OCI-LY3 (cell line): ENCODE data around the gene SENP6.
"Not testable (repeated sequence)": the region's sequence is repeated elsewhere in the genome, so short reads cannot be mapped to it uniquely, and the experiment has no call there.

Source experiments
- H2AFZ ChIP-seq: fragments of 200-600, 300-600 bp; shearing (Covaris generic); 2 replicates; pipeline ENCODE4 v1.6.0; 2014; ENCODE audit warnings: antibody characterized with exemption, low read depth, low read length
- H3K27ac ChIP-seq: fragments of 200-600, 300-600 bp; sonication (generic); 2 replicates; pipeline ENCODE4 v1.5.1; 2014; ENCODE audit warnings: mild to moderate bottlenecking, low read length, moderate library complexity, mixed read lengths
- H3K27me3 ChIP-seq: fragments of 200-600, 300-600 bp; sonication (generic); 2 replicates; pipeline ENCODE4 v1.6.1; 2014; ENCODE audit warnings: low read depth, low read length, mixed read lengths
- H3K36me3 ChIP-seq: fragments of 200-600, 300-600 bp; sonication (generic); replicated peaks from 2 replicates; pipeline ENCODE3; 2014; ENCODE audit warnings: low read depth, low read length, mixed read lengths
- H3K4me1 ChIP-seq: fragments of 300-600, 200-600 bp; sonication (generic); 2 replicates; pipeline ENCODE4 v1.6.1; 2014; ENCODE audit warnings: low read length, mixed read lengths
- H3K4me2 ChIP-seq: fragments of 200-600, 300-600 bp; sonication (generic); 2 replicates; pipeline ENCODE4 v1.6.1; 2014; ENCODE audit warnings: low read length, mixed read lengths
- H3K4me3 ChIP-seq: fragments of 300-600, 200-600 bp; sonication (generic); 2 replicates; pipeline ENCODE4 v1.5.1; 2014; ENCODE audit warnings: antibody characterized with exemption, mild to moderate bottlenecking, low read length, moderate library complexity
- H3K79me2 ChIP-seq: fragments of 300-600, 200-600 bp; shearing (Covaris generic); 2 replicates; pipeline ENCODE4 v1.6.1; 2014; ENCODE audit warnings: mild to moderate bottlenecking, low read length, mixed read lengths
- H3K9ac ChIP-seq: fragments of 300-600, 200-600 bp; shearing (Covaris generic); 2 replicates; pipeline ENCODE4 v1.6.0; 2014; ENCODE audit warnings: mild to moderate bottlenecking, low read length, moderate library complexity
- H3K9me3 ChIP-seq: fragments of 200-600, 300-600 bp; shearing (Covaris generic); 2 replicates; pipeline ENCODE4 v1.6.1; 2014; ENCODE audit warnings: low read length, mixed read lengths; ENCODE audit not compliant: insufficient read depth
- H4K20me1 ChIP-seq: fragments of 200-600, 300-600 bp; sonication (generic); 2 replicates; pipeline ENCODE4 v1.6.1; 2016; ENCODE audit warnings: low read length, mixed read lengths; ENCODE audit not compliant: insufficient read depth
- EZH2phosphoT487 ChIP-seq: fragments of 200-600 bp; shearing (Covaris generic); IDR thresholded peaks from 2 replicates; pipeline ENCODE4 v1.6.1; 2018; ENCODE audit warnings: antibody characterized with exemption, mixed run types, low read depth
- TF ChIP-seq, protein P1 (sequence below): fragments of 200-600, 300-600 bp; sonication (generic); IDR thresholded peaks from 2 replicates; pipeline ENCODE4 v1.5.1; 2014; ENCODE audit warnings: antibody characterized with exemption, low read length, low read depth

Gene SENP6

DNA sequence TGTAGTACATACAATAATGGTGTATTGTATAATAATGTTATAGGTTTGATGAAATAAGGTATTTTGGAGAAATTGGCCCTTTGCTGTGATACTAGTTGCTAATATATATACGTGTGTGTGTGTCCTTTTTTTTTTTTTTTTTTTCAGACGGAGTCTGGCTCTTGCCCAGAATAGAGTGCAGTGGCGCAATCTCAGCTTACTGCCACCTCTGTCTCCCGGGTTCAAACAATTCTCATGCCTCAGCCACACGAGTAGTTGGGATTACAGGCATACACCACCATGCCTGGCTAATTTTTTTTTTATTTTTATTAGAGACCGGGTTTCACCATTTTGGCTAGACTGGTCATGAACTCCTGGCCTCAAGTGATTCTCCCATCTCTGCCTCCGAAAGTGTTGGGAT lies 23.3 kb downstream of the SENP6 start:
- H3K36me3 ChIP-seq: peaks cover 20% of the 10 kb centered on the region
- H3K79me2 ChIP-seq: peaks cover 53% of the 10 kb centered on the region
- no peaks in the 10 kb centered on the region for H3K9me3 ChIP-seq
- no peak overlapping the region for H3K4me2 ChIP-seq
- no peak overlapping the region for H3K4me3 ChIP-seq
- H2AFZ ChIP-seq: no peak overlapping the region
- no peak overlapping the region for H3K9ac ChIP-seq
- no peak overlapping the region for H3K27ac ChIP-seq
- TF ChIP-seq EZH2phosphoT487: no peak
- TF ChIP-seq, protein P1, sequence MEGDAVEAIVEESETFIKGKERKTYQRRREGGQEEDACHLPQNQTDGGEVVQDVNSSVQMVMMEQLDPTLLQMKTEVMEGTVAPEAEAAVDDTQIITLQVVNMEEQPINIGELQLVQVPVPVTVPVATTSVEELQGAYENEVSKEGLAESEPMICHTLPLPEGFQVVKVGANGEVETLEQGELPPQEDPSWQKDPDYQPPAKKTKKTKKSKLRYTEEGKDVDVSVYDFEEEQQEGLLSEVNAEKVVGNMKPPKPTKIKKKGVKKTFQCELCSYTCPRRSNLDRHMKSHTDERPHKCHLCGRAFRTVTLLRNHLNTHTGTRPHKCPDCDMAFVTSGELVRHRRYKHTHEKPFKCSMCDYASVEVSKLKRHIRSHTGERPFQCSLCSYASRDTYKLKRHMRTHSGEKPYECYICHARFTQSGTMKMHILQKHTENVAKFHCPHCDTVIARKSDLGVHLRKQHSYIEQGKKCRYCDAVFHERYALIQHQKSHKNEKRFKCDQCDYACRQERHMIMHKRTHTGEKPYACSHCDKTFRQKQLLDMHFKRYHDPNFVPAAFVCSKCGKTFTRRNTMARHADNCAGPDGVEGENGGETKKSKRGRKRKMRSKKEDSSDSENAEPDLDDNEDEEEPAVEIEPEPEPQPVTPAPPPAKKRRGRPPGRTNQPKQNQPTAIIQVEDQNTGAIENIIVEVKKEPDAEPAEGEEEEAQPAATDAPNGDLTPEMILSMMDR: no peak
- no peaks in the 10 kb centered on the region for H3K4me1 ChIP-seq
- H3K27me3 ChIP-seq: no peaks in the 10 kb centered on the region
- H4K20me1 ChIP-seq: peaks cover 25% of the 10 kb centered on the region

DNA sequence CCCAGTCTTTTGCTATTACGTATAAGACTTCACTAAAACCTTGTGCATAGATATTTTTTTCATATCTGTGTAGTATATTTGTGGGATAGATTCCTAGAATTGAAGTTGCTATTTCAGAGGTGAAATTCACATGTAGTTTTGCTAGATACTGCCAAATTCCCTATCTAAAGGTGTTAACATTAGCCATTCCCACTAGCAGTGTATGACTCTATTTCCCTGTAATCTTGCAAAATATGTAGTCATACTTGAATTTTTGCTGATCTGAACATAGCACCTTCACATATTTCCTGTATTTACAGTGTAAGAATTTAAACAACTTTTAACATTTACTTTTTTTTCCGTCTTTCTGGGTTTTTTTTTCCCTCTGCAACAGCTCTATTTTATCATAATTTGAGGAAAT lies 24.9 kb downstream of the SENP6 start:
- Histone ChIP-seq H3K79me2 (peaks cover 47% of the 10 kb centered on the region), H3K9me3 (no peaks in the 10 kb centered on the region)

DNA sequence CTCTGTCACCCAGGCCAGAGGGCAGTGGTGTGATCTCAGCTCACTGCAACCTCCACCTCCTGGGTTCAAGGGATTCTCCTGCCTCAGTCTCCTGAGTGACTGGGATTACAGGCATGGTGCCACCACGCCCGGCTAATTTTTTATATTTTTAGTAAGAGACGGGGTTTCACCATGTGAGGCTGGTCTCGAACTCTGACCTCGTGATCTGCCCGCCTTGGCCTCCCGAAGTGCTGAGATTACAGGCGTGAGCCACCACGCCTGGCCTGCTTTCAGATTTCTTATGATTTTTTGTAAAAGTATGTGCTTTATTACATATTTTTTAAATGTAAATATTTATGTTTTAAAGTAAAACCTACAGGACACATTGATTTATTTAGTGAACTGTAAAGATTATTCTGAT lies 26.0 kb downstream of the SENP6 start:
- H3K9me3 ChIP-seq, H2AFZ ChIP-seq, H3K27me3 ChIP-seq, H3K4me2 ChIP-seq, H3K9ac ChIP-seq, H3K4me3 ChIP-seq, H3K27ac ChIP-seq, H4K20me1 ChIP-seq, H3K4me1 ChIP-seq: not testable (repeated sequence)
- H3K36me3 ChIP-seq: peaks cover 35% of the 10 kb centered on the region
- H3K79me2 ChIP-seq: peaks cover 46% of the 10 kb centered on the region

More for the DNA sequence above, 24.9 kb downstream of the SENP6 start:
- no peak for TF ChIP-seq EZH2phosphoT487
- TF ChIP-seq, protein P1: no peak
- Histone ChIP-seq H3K9ac (no peak overlapping the region), H4K20me1 (peaks cover 12% of the 10 kb centered on the region), H3K27me3 (no peaks in the 10 kb centered on the region), H2AFZ (no peak overlapping the region), H3K36me3 (peaks cover 30% of the 10 kb centered on the region), H3K27ac (no peak overlapping the region), H3K4me2 (no peak overlapping the region), H3K4me3 (no peak overlapping the region), H3K4me1 (no peaks in the 10 kb centered on the region)

DNA sequence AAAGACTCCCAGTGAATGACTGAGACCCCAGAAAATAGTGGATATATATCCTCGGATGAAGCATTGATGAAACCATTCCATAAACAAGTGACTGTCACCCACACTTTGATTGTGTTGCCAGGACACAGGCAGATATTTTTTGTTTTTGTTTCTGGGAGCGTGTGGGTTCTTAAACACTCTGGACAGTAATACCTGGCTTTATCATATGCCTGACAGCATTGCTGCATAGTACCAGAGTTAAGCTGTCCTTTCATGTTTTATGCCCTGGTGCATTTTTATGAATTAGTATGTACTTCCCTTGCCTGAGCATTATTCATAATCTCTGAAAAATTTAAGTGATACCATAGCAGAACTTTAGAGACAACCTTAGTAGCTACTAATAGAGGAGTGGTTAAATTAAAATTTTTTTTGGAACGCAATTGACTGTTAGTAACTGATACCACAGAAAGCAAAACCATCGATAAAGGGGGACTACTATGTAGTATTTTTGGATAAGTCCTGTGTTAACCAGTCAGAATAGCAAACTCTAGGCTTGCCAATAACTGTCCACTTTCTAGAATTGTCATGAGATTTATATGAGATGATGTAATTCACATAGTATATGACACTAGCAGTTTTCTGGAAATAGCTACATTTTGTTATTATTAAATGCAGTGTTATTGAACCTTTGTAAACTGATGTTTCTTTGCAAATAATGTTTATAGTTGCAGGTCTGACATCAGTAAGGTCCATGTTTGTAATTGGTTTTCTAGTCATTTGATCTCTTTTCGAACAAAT lies 30.4 kb downstream of the SENP6 start:
- no peaks in the 10 kb centered on the region for H3K4me1 ChIP-seq
- H2AFZ ChIP-seq: no peak overlapping the region
- no peak overlapping the region for H3K4me3 ChIP-seq
- no peaks in the 10 kb centered on the region for H3K27me3 ChIP-seq
- H3K9ac ChIP-seq: no peak overlapping the region
- H3K27ac ChIP-seq: no peak overlapping the region
- TF ChIP-seq EZH2phosphoT487: no peak
- TF ChIP-seq, protein P1: no peak
- peaks cover 42% of the 10 kb centered on the region for H3K36me3 ChIP-seq
- H3K79me2 ChIP-seq: peaks cover 28% of the 10 kb centered on the region
- H3K4me2 ChIP-seq: no peak overlapping the region
- H3K9me3 ChIP-seq: no peaks in the 10 kb centered on the region
- peaks cover 6% of the 10 kb centered on the region; the same call in 1 of the 2 replicates for H4K20me1 ChIP-seq
